HCT116 (cell line): Measurements from ENCODE around the gene FNDC5. TPM values are rescaled to one million over a fixed set of nuclear protein-coding genes. Genes with fewer than 3 reads are reported as not detected.

ENCODE experiments used
- ATAC-seq: fragments of 200-7000 bp; cut with Tn5 transposase; 2 replicates; pipeline ENCODE4 v1.9.1; 2020; ENCODE audit warnings: mild to moderate bottlenecking, moderate library complexity
- BruUV-seq: library from RNA; stranded (reverse); fragments of 400-500 nt; replicated peaks from 2 replicates; lab custom pipeline; 2021; lab: Mats Ljungman, UMichigan
- CTCF ChIA-PET: fragments of 300-600 bp; sonication (Branson Sonifier 250); formaldehyde crosslinking; loops from one replicate; lab custom pipeline; 2021; ENCODE audit warnings: antibody characterized with exemption; lab: Charles Lee
- POLR2A ChIA-PET: fragments of 300-600, 350-600 bp; sonication (Branson Sonifier 250); formaldehyde crosslinking; loops from one replicate; lab custom pipeline; 2021; ENCODE audit warnings: antibody characterized with exemption; lab: Charles Lee
- RAD21 ChIA-PET, 2 experiments: fragments of 300-600 bp; sonication (Branson Sonifier 250); formaldehyde crosslinking; loops; one replicate each; lab custom pipeline; 2023; ENCODE audit warnings: low total read pairs in 2 of 2; ENCODE audit not compliant: uncharacterized antibody in 2 of 2, unreplicated experiment in 2 of 2, low non-redundant PET in 1 of 2; lab: Charles Lee
- DNase-seq: peaks from one replicate; pipeline ENCODE4 v3.0.0-alpha.2; 2010; ENCODE audit warnings: low read depth, low spot score
- H2AFZ ChIP-seq: fragments of 200-600 bp; shearing (Covaris generic), sonication (generic); 2 replicates; pipeline ENCODE4 v1.6.1; 2017; ENCODE audit warnings: low read depth, mixed run types, mixed read lengths, antibody characterized with exemption, low read length; ENCODE audit not compliant: poor library complexity, severe bottlenecking
- H3K27ac ChIP-seq: 2 replicates; pipeline ENCODE4 v1.5.1; 2012; ENCODE audit warnings: low read depth, low read length
- H3K27me3 ChIP-seq: fragments of 200-600 bp; sonication (generic); 2 replicates; pipeline ENCODE4 v1.6.1; 2016; ENCODE audit warnings: mixed run types, low read length, mixed read lengths; ENCODE audit not compliant: insufficient read depth
- H3K36me3 ChIP-seq, 2 experiments: fragments of 200-500 bp in 1 of 2; fragments of 200-600 bp in 1 of 2; sonication (Bioruptor generic) in 1 of 2; sonication (generic) in 1 of 2; 2 replicates each; pipeline versions ENCODE4 v1.5.1 to v1.6.1; 2014 to 2016; ENCODE audit warnings: low read length in 2 of 2, inconsistent platforms in 1 of 2, mixed read lengths in 1 of 2, mixed run types in 1 of 2; ENCODE audit not compliant: insufficient read depth in 2 of 2, control insufficient read depth in 1 of 2
- H3K4me1 ChIP-seq, 2 experiments: fragments of 200-600 bp in 1 of 2; sonication (generic) in 1 of 2; 2 replicates each; pipeline versions ENCODE4 v1.5.1 to v1.6.1; 2012 to 2017; ENCODE audit warnings: low read length in 2 of 2, inconsistent platforms in 1 of 2, mild to moderate bottlenecking in 1 of 2, mixed read lengths in 1 of 2, mixed run types in 1 of 2, moderate library complexity in 1 of 2; ENCODE audit not compliant: insufficient read depth in 2 of 2, control insufficient read depth in 1 of 2
- H3K4me2 ChIP-seq: fragments of 200-600 bp; sonication (generic); 2 replicates; pipeline ENCODE4 v1.6.1; 2017; ENCODE audit warnings: mixed run types, low read length, mixed read lengths
- H3K4me3 ChIP-seq, 2 experiments: fragments of 200-600 bp in 1 of 2; sonication (generic) in 1 of 2; replicated peaks in 1 of 2; 2 replicates each; pipeline ENCODE4 v1.5.1; 2011 to 2016; ENCODE audit warnings: low read length in 2 of 2, control low read depth in 1 of 2, low read depth in 1 of 2, mild to moderate bottlenecking in 1 of 2, mixed read lengths in 1 of 2, mixed run types in 1 of 2
- H3K79me2 ChIP-seq: fragments of 200-600 bp; sonication (generic); 2 replicates; pipeline ENCODE4 v1.6.1; 2017; ENCODE audit warnings: mild to moderate bottlenecking, mixed run types, low read length, moderate library complexity, mixed read lengths; ENCODE audit not compliant: insufficient read depth
- H3K9ac ChIP-seq: fragments of 200-600 bp; sonication (generic); 2 replicates; pipeline ENCODE4 v1.6.1; 2016; ENCODE audit warnings: low read length, mixed read lengths
- H3K9me2 ChIP-seq: fragments of 200-600 bp; sonication (generic), shearing (Covaris generic); 2 replicates; pipeline ENCODE4 v1.6.1; 2017; ENCODE audit warnings: mixed run types, mild to moderate bottlenecking, moderate library complexity; ENCODE audit not compliant: insufficient read depth
- H3K9me3 ChIP-seq, 2 experiments: fragments of 200-500 bp in 1 of 2; fragments of 200-600 bp in 1 of 2; sonication (Bioruptor generic) in 1 of 2; sonication (generic) in 1 of 2; 2 replicates each; pipeline ENCODE4 v1.6.1; 2014 to 2017; ENCODE audit warnings: low read length in 2 of 2, mixed read lengths in 2 of 2, inconsistent platforms in 1 of 2, low read depth in 1 of 2, mild to moderate bottlenecking in 1 of 2, mixed run types in 1 of 2, moderate library complexity in 1 of 2; ENCODE audit not compliant: control insufficient read depth in 1 of 2, insufficient read depth in 1 of 2
- H4K20me1 ChIP-seq: fragments of 200-600 bp; sonication (generic), shearing (Covaris generic); 2 replicates; pipeline ENCODE4 v1.6.1; 2017; ENCODE audit warnings: mixed run types, mild to moderate bottlenecking, moderate library complexity; ENCODE audit not compliant: insufficient read depth
- ATF3 ChIP-seq: IDR thresholded peaks from 2 replicates; pipeline ENCODE4 v1.6.1; 2012
- ELF1 ChIP-seq: IDR thresholded peaks from 2 replicates; pipeline ENCODE4 v1.6.1; 2012; ENCODE audit warnings: low read depth, borderline replicate concordance
- JUND ChIP-seq: IDR thresholded peaks from 2 replicates; pipeline ENCODE4 v1.6.1; 2012
- POLR2A ChIP-seq: IDR thresholded peaks from 2 replicates; pipeline ENCODE4 v1.7.0; 2011; ENCODE audit warnings: borderline replicate concordance; ENCODE audit not compliant: insufficient read depth, insufficient read length; ENCODE audit errors: extremely low read depth
- RAD21 ChIP-seq: IDR thresholded peaks from 2 replicates; pipeline ENCODE4 v1.6.1; 2012; ENCODE audit warnings: low read depth, mild to moderate bottlenecking
- REST ChIP-seq: IDR thresholded peaks from 2 replicates; pipeline ENCODE4 v1.6.1; 2012; ENCODE audit warnings: low read depth
- SP1 ChIP-seq: IDR thresholded peaks from 2 replicates; pipeline ENCODE4 v1.6.1; 2012; ENCODE audit warnings: low read depth
- TCF7L2 ChIP-seq: IDR thresholded peaks from 2 replicates; pipeline ENCODE4 v1.7.0; 2011; ENCODE audit warnings: borderline replicate concordance, inconsistent platforms; ENCODE audit not compliant: insufficient read depth, insufficient read length; ENCODE audit errors: extremely low read depth
- YY1 ChIP-seq: IDR thresholded peaks from 2 replicates; pipeline ENCODE4 v1.6.1; 2011; ENCODE audit warnings: low read length, low read depth, moderate library complexity, mild to moderate bottlenecking; ENCODE audit not compliant: insufficient replicate concordance; ENCODE audit errors: extremely low read depth
- ZFX ChIP-seq: fragments of 450-650 bp; IDR thresholded peaks from 2 replicates; pipeline ENCODE4 v1.6.1; 2017
- intact Hi-C: fragments of 100-400 bp; cut with micrococcal nuclease; formaldehyde crosslinking; loops from 2 replicates; pipeline ENCODE4 v1.10.0; 2022
- total RNA-seq: library from RNA; stranded (reverse); gene quantifications from one replicate; pipeline ENCODE4 v1.2.1, GENCODE V29; 2021; ENCODE audit not compliant: unreplicated experiment

The FNDC5 gene
- total RNA-seq, 1 experiment from 2014 or later = not detected

GRCh38 chr1:32898958-32899357 is 28.2 kb upstream of the FNDC5 start (continued):
- TF ChIP-seq REST (no peak), ELF1 (no peak), TCF7L2 (no peak)

GRCh38 chr1:32898056-32898455 is 27.3 kb upstream of the FNDC5 start:
- H3K4me3 ChIP-seq = no peak overlapping the region
- H3K9me2 ChIP-seq = no peaks in the 10 kb centered on the region
- no peaks in the 10 kb centered on the region for H4K20me1 ChIP-seq
- H3K36me3 ChIP-seq = peaks cover 0 to 8% of the 10 kb centered on the region in 2 experiments; a peak in 2 of 4 replicates
- DNase-seq (no peak), ATAC-seq (no peak)
- intact Hi-C loops = no loop called here
- RAD21 ChIA-PET = no interaction called here
- H3K9me3 ChIP-seq = no peaks in the 10 kb centered on the region
- POLR2A ChIA-PET = no interaction called here
- H3K4me1 ChIP-seq = peaks cover 19 to 33% of the 10 kb centered on the region in 2 experiments; a peak in 3 of 4 replicates
- CTCF ChIA-PET = interaction anchor here (1.4 kb wide), 1 partner anchor 377 kb away, joined by 3 read pairs; no protein-coding TSS in a partner anchor
- H3K27ac ChIP-seq = no peak overlapping the region
- BruUV-seq = no TSS peak
- H3K4me2 ChIP-seq = no peak overlapping the region
- no peaks in the 10 kb centered on the region for H3K27me3 ChIP-seq
- no peak overlapping the region for H3K9ac ChIP-seq
- H3K79me2 ChIP-seq = peaks cover 6% of the 10 kb centered on the region; the same call in 1 of the 2 replicates
- no peak for TF ChIP-seq YY1
- TF ChIP-seq POLR2A = no peak
- TF ChIP-seq ATF3 = no peak
- no peak for TF ChIP-seq RAD21
- no peak for TF ChIP-seq TCF7L2
- TF ChIP-seq JUND = no peak
- TF ChIP-seq SP1 = no peak
- no peak for TF ChIP-seq ZFX
- H2AFZ ChIP-seq = no peak overlapping the region
